Measurements from ENCODE around the gene DNAH17.

The DNAH17 gene

GRCh38 chr17:78407387-78408000 is 169.7 kb downstream of the DNAH17 start:
- ChIA-PET CTCF (interaction anchor here (0.7 kb wide), 1 partner anchor 322 kb away, joined by 3 read pairs; no protein-coding TSS in a partner anchor), POLR2A (ENCODE audit: low non-redundant PET) (no interaction called here)
- DNase-seq (ENCODE audit: low spot score): no peak
- no peak for TF ChIP-seq CTCF (conservative IDR thresholded peaks at IDR 0.05; ENCODE audit: low read depth)
- H3K27ac ChIP-seq: peak overlapping the region; percentile 34

GRCh38 chr17:78406920-78407319 is 170.3 kb downstream of the DNAH17 start:
- no peak for TF ChIP-seq CTCF (conservative IDR thresholded peaks at IDR 0.05; ENCODE audit: low read depth)
- peak overlapping the region; percentile 34 for H3K27ac ChIP-seq
- no peak for DNase-seq (ENCODE audit: low spot score)
- ChIA-PET POLR2A (ENCODE audit: low non-redundant PET) (no interaction called here), CTCF (no interaction called here)

- DNase-seq (ENCODE audit: low spot score): no peak
- no peak for TF ChIP-seq CTCF (conservative IDR thresholded peaks at IDR 0.05; ENCODE audit: low read depth)
- no peak overlapping the region for H3K27ac ChIP-seq
- POLR2A ChIA-PET (ENCODE audit: low non-redundant PET): no interaction called here
- CTCF ChIA-PET: no interaction called here
These were observed 170.8 kb downstream of the DNAH17 start for GRCh38 chr17:78406396-78406795.

- TF ChIP-seq CTCF (conservative IDR thresholded peaks at IDR 0.05; ENCODE audit: low read depth): no peak
- POLR2A ChIA-PET (ENCODE audit: low non-redundant PET): no interaction called here
- CTCF ChIA-PET: no interaction called here
- no peak for DNase-seq (ENCODE audit: low spot score)
- H3K27ac ChIP-seq: no peak overlapping the region
These were observed 173.4 kb downstream of the DNAH17 start for GRCh38 chr17:78403822-78404221.

- TF ChIP-seq CTCF (conservative IDR thresholded peaks at IDR 0.05; ENCODE audit: low read depth): no peak
- ChIA-PET POLR2A (ENCODE audit: low non-redundant PET) (no interaction called here), CTCF (interaction anchor here (0.6 to 2.7 kb wide), 5 partner anchors 16 to 42 kb away, joined by 3 to 13 read pairs (median 4); partner anchors contain the start of gene SOCS3)
- no peak for DNase-seq (ENCODE audit: low spot score)
- peak overlapping the region; percentile 73 for H3K27ac ChIP-seq
These were observed 175.3 kb downstream of the DNAH17 start for GRCh38 chr17:78401891-78402290.

GRCh38 chr17:78401246-78401645 is 175.9 kb downstream of the DNAH17 start:
- ChIA-PET POLR2A (ENCODE audit: low non-redundant PET) (no interaction called here), CTCF (interaction anchor here (0.6 to 2.7 kb wide), 6 partner anchors 17 to 943 kb away, joined by 3 to 13 read pairs (median 4); partner anchors contain the start of gene SOCS3)
- H3K27ac ChIP-seq: peak overlapping the region; percentile 73
- no peak for TF ChIP-seq CTCF (conservative IDR thresholded peaks at IDR 0.05; ENCODE audit: low read depth)
- peak; percentile 79 for DNase-seq (ENCODE audit: low spot score)
